Astrocyte (in vitro differentiated cells and primary cell): ENCODE data around the gene ACAA2. TPM values are rescaled to one million over a fixed set of nuclear protein-coding genes. Genes with fewer than 3 reads are reported as not detected.

Experiments
- DNase-seq: peaks from one replicate; pipeline ENCODE4 v3.0.0-alpha.2; 2010; ENCODE audit warnings: low read depth
- FAIRE-seq: peaks from 2 replicates; lab custom pipeline; 2011; peaks lifted over from hg19 to GRCh38; lab: Jason Lieb, UNC
- H2AFZ ChIP-seq: 2 replicates; pipeline ENCODE4 v1.6.0; 2012; ENCODE audit warnings: low read depth, low read length, inconsistent platforms
- H3K27ac ChIP-seq: 2 replicates; pipeline ENCODE4 v1.5.1; 2011; ENCODE audit warnings: low read depth, low read length, inconsistent platforms
- H3K27me3 ChIP-seq: 2 replicates; pipeline ENCODE4 v1.6.0; 2011; ENCODE audit warnings: low read length, inconsistent platforms; ENCODE audit not compliant: insufficient read depth
- H3K36me3 ChIP-seq: 2 replicates; pipeline ENCODE4 v1.5.1; 2011; ENCODE audit warnings: low read length, inconsistent platforms; ENCODE audit not compliant: insufficient read depth
- H3K4me1 ChIP-seq: 2 replicates; pipeline ENCODE4 v1.5.1; 2011; ENCODE audit warnings: low read length, inconsistent platforms; ENCODE audit not compliant: insufficient read depth
- H3K4me2 ChIP-seq: 2 replicates; pipeline ENCODE4 v1.6.0; 2012; ENCODE audit warnings: low read length, inconsistent platforms
- H3K4me3 ChIP-seq: 2 replicates; pipeline ENCODE4 v1.5.1; 2011; ENCODE audit warnings: low read depth, mild to moderate bottlenecking, low read length, inconsistent platforms; ENCODE audit not compliant: insufficient read depth
- H3K79me2 ChIP-seq: 2 replicates; pipeline ENCODE4 v1.6.0; 2012; ENCODE audit warnings: mild to moderate bottlenecking, low read length, inconsistent platforms; ENCODE audit not compliant: insufficient read depth
- H3K9ac ChIP-seq: 2 replicates; pipeline ENCODE4 v1.6.0; 2012; ENCODE audit warnings: mild to moderate bottlenecking, low read length, inconsistent platforms
- H3K9me3 ChIP-seq: 2 replicates; pipeline ENCODE4 v1.5.1; 2012; ENCODE audit warnings: low read depth, mild to moderate bottlenecking, low read length, inconsistent platforms; ENCODE audit not compliant: insufficient read depth
- H4K20me1 ChIP-seq: 2 replicates; pipeline ENCODE4 v1.6.0; 2012; ENCODE audit warnings: low read length, inconsistent platforms; ENCODE audit not compliant: insufficient read depth
- H3K27ac Mint-ChIP-seq: one replicate; pipeline ENCODE4 v1.8.0; 2021; ENCODE audit warnings: mild to moderate bottlenecking, mixed read lengths; ENCODE audit not compliant: unreplicated experiment
- H3K27me3 Mint-ChIP-seq: one replicate; pipeline ENCODE4 v1.8.0; 2021; ENCODE audit warnings: low read depth, mixed read lengths; ENCODE audit not compliant: unreplicated experiment
- H3K36me3 Mint-ChIP-seq: one replicate; pipeline ENCODE4 v1.8.0; 2021; ENCODE audit warnings: low read depth, mixed read lengths; ENCODE audit not compliant: unreplicated experiment
- H3K4me1 Mint-ChIP-seq: one replicate; pipeline ENCODE4 v1.8.0; 2021; ENCODE audit warnings: low read depth, mixed read lengths; ENCODE audit not compliant: unreplicated experiment
- H3K4me3 Mint-ChIP-seq: one replicate; pipeline ENCODE4 v1.8.0; 2021; ENCODE audit warnings: mild to moderate bottlenecking, moderate library complexity, mixed read lengths; ENCODE audit not compliant: unreplicated experiment
- H3K9me3 Mint-ChIP-seq: one replicate; pipeline ENCODE4 v1.8.0; 2021; ENCODE audit warnings: mild to moderate bottlenecking, mixed read lengths; ENCODE audit not compliant: unreplicated experiment
- CTCF ChIP-seq: IDR thresholded peaks from 2 replicates; pipeline ENCODE4 v1.5.1; 2011; ENCODE audit warnings: low read depth, mild to moderate bottlenecking, inconsistent platforms, low read length, moderate library complexity; ENCODE audit not compliant: insufficient read depth
- EZH2 ChIP-seq: IDR thresholded peaks from 2 replicates; pipeline ENCODE4 v1.6.1; 2012; ENCODE audit warnings: mild to moderate bottlenecking, low read length, inconsistent platforms; ENCODE audit not compliant: insufficient read depth
- total RNA-seq: library from RNA; stranded (reverse); gene quantifications from 2 replicates; pipeline ENCODE4 v1.2.1, GENCODE V29; 2021

Gene ACAA2
- total RNA-seq, 1 donor from 2014 or later, result 66.4 TPM

GRCh38 chr18:49843778-49844625 lies 30.7 kb upstream of the ACAA2 start:
- Histone ChIP-seq H3K4me3 (no peak overlapping the region), H3K27ac (no peak overlapping the region), H2AFZ (no peak overlapping the region), H3K9me3 (no peaks in the 10 kb centered on the region), H3K4me2 (no peak overlapping the region), H3K27me3 (no peaks in the 10 kb centered on the region), H3K36me3 (no peaks in the 10 kb centered on the region), H4K20me1 (no peaks in the 10 kb centered on the region), H3K9ac (no peak overlapping the region), H3K4me1 (peaks cover 9% of the 10 kb centered on the region), H3K79me2 (no peaks in the 10 kb centered on the region)
- peaks cover 22% of the 10 kb centered on the region for H3K4me1 Mint-ChIP-seq
- FAIRE-seq (no peak), DNase-seq (no peak)
- no peak for TF ChIP-seq EZH2
- TF ChIP-seq CTCF, result no peak
- peaks cover 4% of the 10 kb centered on the region for H3K27me3 Mint-ChIP-seq
- H3K27ac Mint-ChIP-seq, result no peak overlapping the region
- no peak overlapping the region for H3K4me3 Mint-ChIP-seq
- H3K36me3 Mint-ChIP-seq, result peaks cover 6% of the 10 kb centered on the region
- no peaks in the 10 kb centered on the region for H3K9me3 Mint-ChIP-seq

- TF ChIP-seq CTCF (no peak), EZH2 (no peak)
- peaks cover 4% of the 10 kb centered on the region for H3K27me3 Mint-ChIP-seq
Measured at GRCh38 chr18:49843131-49843530, 29.8 kb upstream of the ACAA2 start.

GRCh38 chr18:49842656-49843055 lies 29.3 kb upstream of the ACAA2 start:
- Histone ChIP-seq H3K4me3 (no peak overlapping the region), H3K27ac (no peak overlapping the region), H3K9ac (no peak overlapping the region), H2AFZ (no peak overlapping the region), H3K4me1 (peaks cover 11% of the 10 kb centered on the region), H3K4me2 (no peak overlapping the region), H4K20me1 (no peaks in the 10 kb centered on the region), H3K36me3 (no peaks in the 10 kb centered on the region), H3K9me3 (no peaks in the 10 kb centered on the region), H3K27me3 (no peaks in the 10 kb centered on the region), H3K79me2 (no peaks in the 10 kb centered on the region)
- TF ChIP-seq EZH2 (no peak), CTCF (no peak)
- H3K9me3 Mint-ChIP-seq, result no peaks in the 10 kb centered on the region
- no peak for FAIRE-seq
- H3K4me3 Mint-ChIP-seq, result no peak overlapping the region
- no peak for DNase-seq
- peaks cover 6% of the 10 kb centered on the region for H3K36me3 Mint-ChIP-seq
- H3K4me1 Mint-ChIP-seq, result peaks cover 27% of the 10 kb centered on the region
- no peak overlapping the region for H3K27ac Mint-ChIP-seq
- peaks cover 4% of the 10 kb centered on the region for H3K27me3 Mint-ChIP-seq

More at GRCh38 chr18:49843131-49843530, 29.8 kb upstream of the ACAA2 start:
- Histone ChIP-seq H3K36me3 (no peaks in the 10 kb centered on the region), H3K27ac (no peak overlapping the region), H3K27me3 (no peaks in the 10 kb centered on the region), H3K9ac (no peak overlapping the region), H3K79me2 (no peaks in the 10 kb centered on the region), H4K20me1 (no peaks in the 10 kb centered on the region), H3K4me2 (no peak overlapping the region), H2AFZ (no peak overlapping the region), H3K9me3 (no peaks in the 10 kb centered on the region), H3K4me3 (no peak overlapping the region), H3K4me1 (peaks cover 11% of the 10 kb centered on the region)
- Mint-ChIP-seq H3K27ac (no peak overlapping the region), H3K4me3 (no peak overlapping the region), H3K36me3 (peaks cover 6% of the 10 kb centered on the region), H3K9me3 (no peaks in the 10 kb centered on the region), H3K4me1 (peaks cover 26% of the 10 kb centered on the region)
- DNase-seq, result no peak
- FAIRE-seq, result no peak
